ENCODE results near the gene SERGEF. TPM values are rescaled to one million over a fixed set of nuclear protein-coding genes. Genes with fewer than 3 reads are reported as not detected.

The SERGEF gene
- total RNA-seq, 6 experiments from 2014 or later: 13.5 to 19.3 (median 17.7) TPM

- DNase-seq: no peak
- Mint-ChIP-seq H3K27ac (no peak overlapping the region), H3K9me3 (no peaks in the 10 kb centered on the region), H3K4me3 (no peak overlapping the region), H3K36me3 (ENCODE audit: low read depth) (no peaks in the 10 kb centered on the region), H3K4me1 (ENCODE audit: low read depth) (peaks cover 16% of the 10 kb centered on the region), H3K27me3 (ENCODE audit: insufficient read depth) (peaks cover 4% of the 10 kb centered on the region)
- TF ChIP-seq CTCF (IDR thresholded peaks at IDR 0.05): no peak
These were observed 3.9 kb upstream of the SERGEF start for GRCh38 chr11:18016789-18017188.

GRCh38 chr11:18014876-18015275, 2.0 kb upstream of the SERGEF start:
- DNase-seq: no peak
- Mint-ChIP-seq H3K27ac (no peak overlapping the region), H3K27me3 (ENCODE audit: insufficient read depth) (peaks cover 4% of the 10 kb centered on the region), H3K4me3 (no peak overlapping the region), H3K4me1 (ENCODE audit: low read depth) (peaks cover 21% of the 10 kb centered on the region), H3K9me3 (no peaks in the 10 kb centered on the region), H3K36me3 (ENCODE audit: low read depth) (no peaks in the 10 kb centered on the region)
- no peak for TF ChIP-seq CTCF (IDR thresholded peaks at IDR 0.05)

GRCh38 chr11:18013790-18014507, 1.1 kb upstream of the SERGEF start:
- no peak for DNase-seq
- no peaks in the 10 kb centered on the region for H3K9me3 Mint-ChIP-seq
- peaks cover 4% of the 10 kb centered on the region for H3K27me3 Mint-ChIP-seq (ENCODE audit: insufficient read depth)
- H3K4me3 Mint-ChIP-seq: peak overlapping the region; percentile 97
- no peak overlapping the region; the same call in 1 of the 2 replicates for H3K27ac Mint-ChIP-seq
- no peaks in the 10 kb centered on the region for H3K36me3 Mint-ChIP-seq (ENCODE audit: low read depth)
- no peak for TF ChIP-seq CTCF (IDR thresholded peaks at IDR 0.05)
- H3K4me1 Mint-ChIP-seq (ENCODE audit: low read depth): peaks cover 21% of the 10 kb centered on the region

- no peak for TF ChIP-seq CTCF (IDR thresholded peaks at IDR 0.05)
- H3K4me1 Mint-ChIP-seq (ENCODE audit: low read depth): peaks cover 21% of the 10 kb centered on the region
- H3K27me3 Mint-ChIP-seq (ENCODE audit: insufficient read depth): peaks cover 4% of the 10 kb centered on the region
- H3K27ac Mint-ChIP-seq: peak overlapping the region; percentile 58
- H3K36me3 Mint-ChIP-seq (ENCODE audit: low read depth): no peaks in the 10 kb centered on the region
- DNase-seq: no peak
- peak overlapping the region; percentile 97 for H3K4me3 Mint-ChIP-seq
- no peaks in the 10 kb centered on the region for H3K9me3 Mint-ChIP-seq
These were observed 533 bp downstream of the SERGEF start for GRCh38 chr11:18012122-18012905.

GRCh38 chr11:18011633-18012032, 1.2 kb downstream of the SERGEF start:
- peak overlapping the region; percentile 97 for H3K4me3 Mint-ChIP-seq
- no peak for TF ChIP-seq CTCF (IDR thresholded peaks at IDR 0.05)
- no peak overlapping the region for H3K27ac Mint-ChIP-seq
- no peak for DNase-seq
- H3K9me3 Mint-ChIP-seq: no peaks in the 10 kb centered on the region
- peaks cover 21% of the 10 kb centered on the region for H3K4me1 Mint-ChIP-seq (ENCODE audit: low read depth)
- peaks cover 4% of the 10 kb centered on the region for H3K27me3 Mint-ChIP-seq (ENCODE audit: insufficient read depth)
- H3K36me3 Mint-ChIP-seq (ENCODE audit: low read depth): no peaks in the 10 kb centered on the region

All from HFFc6 (cell line).